Measurements from ENCODE around the gene AKT1S1. TPM values are rescaled to one million over a fixed set of nuclear protein-coding genes. Genes with fewer than 3 reads are reported as not detected.

The AKT1S1 gene
- total and polyA plus RNA-seq, 7 donors: 48.0 to 103 (median 57.7) TPM

GRCh38 chr19:49837425-49837824, 39.7 kb downstream of the AKT1S1 start:
- ATAC-seq (no peak), DNase-seq (no peak)
- 92 to 95% (median 95%) methylated on average over 7 to 9 of the region's 9 CpGs for WGBS, 3 donors
- Histone ChIP-seq H3K4me1 (peaks cover 35% of the 10 kb centered on the region), H3K27me3 (ENCODE audit: insufficient read depth in 3 of 3, low read length in 2 of 3) (no peaks in the 10 kb centered on the region), H3K27ac (no peak overlapping the region), H3K36me3 (ENCODE audit: insufficient read depth in 1 of 2, low read depth in 1 of 2) (peaks cover 3 to 76% of the 10 kb centered on the region in 2 donors), H3K4me3 (no peak overlapping the region), H3K9me3 (no peaks in the 10 kb centered on the region)
- intact Hi-C loops (cut with DNase I): no loop called here
- TF ChIP-seq, protein P1, sequence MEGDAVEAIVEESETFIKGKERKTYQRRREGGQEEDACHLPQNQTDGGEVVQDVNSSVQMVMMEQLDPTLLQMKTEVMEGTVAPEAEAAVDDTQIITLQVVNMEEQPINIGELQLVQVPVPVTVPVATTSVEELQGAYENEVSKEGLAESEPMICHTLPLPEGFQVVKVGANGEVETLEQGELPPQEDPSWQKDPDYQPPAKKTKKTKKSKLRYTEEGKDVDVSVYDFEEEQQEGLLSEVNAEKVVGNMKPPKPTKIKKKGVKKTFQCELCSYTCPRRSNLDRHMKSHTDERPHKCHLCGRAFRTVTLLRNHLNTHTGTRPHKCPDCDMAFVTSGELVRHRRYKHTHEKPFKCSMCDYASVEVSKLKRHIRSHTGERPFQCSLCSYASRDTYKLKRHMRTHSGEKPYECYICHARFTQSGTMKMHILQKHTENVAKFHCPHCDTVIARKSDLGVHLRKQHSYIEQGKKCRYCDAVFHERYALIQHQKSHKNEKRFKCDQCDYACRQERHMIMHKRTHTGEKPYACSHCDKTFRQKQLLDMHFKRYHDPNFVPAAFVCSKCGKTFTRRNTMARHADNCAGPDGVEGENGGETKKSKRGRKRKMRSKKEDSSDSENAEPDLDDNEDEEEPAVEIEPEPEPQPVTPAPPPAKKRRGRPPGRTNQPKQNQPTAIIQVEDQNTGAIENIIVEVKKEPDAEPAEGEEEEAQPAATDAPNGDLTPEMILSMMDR (IDR thresholded peaks at IDR 0.05): no peak

DNA sequence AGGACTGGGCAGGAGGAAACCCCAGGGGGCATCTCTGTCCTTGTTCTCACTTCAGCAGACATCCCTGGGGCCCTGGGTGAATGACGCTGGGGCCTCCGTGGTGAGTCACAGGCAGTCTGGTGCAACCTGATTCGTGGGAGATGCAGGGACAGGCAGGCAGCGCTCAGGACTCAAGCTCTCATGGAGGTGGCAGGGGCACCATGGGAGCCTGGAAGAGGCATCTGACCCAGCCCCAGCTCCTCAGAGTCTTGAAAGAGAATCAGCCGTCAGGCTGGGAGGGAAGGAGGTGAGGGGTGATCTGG, 40.2 kb downstream of the AKT1S1 start:
- Histone ChIP-seq H3K9me3 (no peaks in the 10 kb centered on the region), H3K4me1 (peaks cover 38% of the 10 kb centered on the region), H3K36me3 (ENCODE audit: insufficient read depth in 1 of 2, low read depth in 1 of 2) (peaks cover 3 to 80% of the 10 kb centered on the region in 2 donors), H3K4me3 (no peak overlapping the region), H3K27me3 (ENCODE audit: insufficient read depth in 3 of 3, low read length in 2 of 3) (no peaks in the 10 kb centered on the region), H3K27ac (no peak overlapping the region)
- WGBS, 3 donors: 82 to 89% (median 85%) methylated on average over 5 of the region's 5 CpGs
- TF ChIP-seq, protein P1 (IDR thresholded peaks at IDR 0.05): no peak
- no peak for ATAC-seq
- no peak for DNase-seq
- intact Hi-C loops (cut with DNase I): no loop called here

GRCh38 chr19:49836176-49837008, 40.8 kb downstream of the AKT1S1 start:
- WGBS, 3 donors: 88 to 95% (median 91%) methylated on average over 20 of the region's 20 CpGs
- TF ChIP-seq, protein P1 (IDR thresholded peaks at IDR 0.05): no peak

DNA sequence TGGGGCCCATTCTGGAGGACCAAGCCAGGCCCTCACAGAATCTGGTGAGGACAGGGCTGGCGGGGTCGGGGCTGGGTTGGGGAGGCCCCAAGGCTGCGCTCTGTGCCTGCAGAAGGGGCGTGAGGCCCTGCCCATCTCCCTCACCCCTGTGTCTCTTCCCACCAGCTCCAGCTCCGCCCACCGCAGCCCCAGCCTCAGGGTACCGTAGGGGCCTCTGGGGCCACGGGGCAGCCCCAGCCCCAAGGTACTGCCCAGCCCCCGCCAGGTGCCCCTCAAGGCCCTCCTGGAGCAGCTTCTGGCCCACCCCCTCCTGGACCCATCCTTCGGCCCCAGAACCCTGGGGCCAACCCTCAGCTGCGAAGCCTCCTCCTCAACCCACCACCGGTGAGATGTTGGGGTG, 41.6 kb downstream of the AKT1S1 start:
- no peaks in the 10 kb centered on the region for H3K27me3 ChIP-seq (ENCODE audit: insufficient read depth in 3 of 3, low read length in 2 of 3)
- TF ChIP-seq, protein P1 (IDR thresholded peaks at IDR 0.05): no peak
- no peaks in the 10 kb centered on the region for H3K9me3 ChIP-seq
- ATAC-seq (no peak), DNase-seq (no peak)
- peak overlapping the region; percentile 89 for H3K27ac ChIP-seq
- H3K36me3 ChIP-seq (ENCODE audit: insufficient read depth in 1 of 2, low read depth in 1 of 2): peaks cover 3 to 90% of the 10 kb centered on the region in 2 donors
- intact Hi-C loops (cut with DNase I): no loop called here
- H3K4me1 ChIP-seq: peaks cover 38% of the 10 kb centered on the region
- no peak overlapping the region for H3K4me3 ChIP-seq
- 93 to 97% (median 95%) methylated on average over 11 to 12 of the region's 12 CpGs for WGBS, 3 donors

More at GRCh38 chr19:49836176-49837008, 40.8 kb downstream of the AKT1S1 start:
- no peaks in the 10 kb centered on the region for H3K27me3 ChIP-seq (ENCODE audit: insufficient read depth in 3 of 3, low read length in 2 of 3)
- ATAC-seq (no peak), DNase-seq (no peak)
- H3K36me3 ChIP-seq (ENCODE audit: insufficient read depth in 1 of 2, low read depth in 1 of 2): peaks cover 3 to 86% of the 10 kb centered on the region in 2 donors
- intact Hi-C loops (cut with DNase I): no loop called here
- no peak overlapping the region for H3K4me3 ChIP-seq
- H3K4me1 ChIP-seq: peaks cover 38% of the 10 kb centered on the region
- H3K9me3 ChIP-seq: no peaks in the 10 kb centered on the region
- peak overlapping the region; percentile 89 for H3K27ac ChIP-seq

Measured in psoas muscle (tissue), 8 donors.